HG03460 (cell line): ENCODE results near the gene MPPED2.

Source experiments
- ATAC-seq: cut with Tn5 transposase; IDR thresholded peaks from one replicate; pipeline ENCODE4 v1.9.1; 2021; ENCODE audit not compliant: unreplicated experiment

Gene MPPED2

DNA sequence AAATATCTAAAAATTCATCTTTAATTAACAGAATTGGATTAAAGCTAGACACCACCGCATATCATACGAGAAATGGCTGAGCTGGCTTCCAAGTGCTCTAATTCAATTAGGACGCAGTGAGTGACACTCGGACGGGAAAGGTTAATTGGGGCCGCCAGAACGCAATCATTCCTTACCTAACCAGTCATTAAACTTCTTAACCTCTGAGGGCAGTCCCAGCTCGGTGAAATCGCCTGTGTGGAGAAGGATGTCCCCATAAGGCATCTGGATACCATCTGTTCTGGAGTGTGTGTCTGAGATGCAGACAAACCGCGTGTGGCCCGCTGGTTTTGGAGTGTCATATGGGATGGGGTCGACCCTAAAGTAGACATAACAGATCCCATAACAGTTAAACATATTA is 50.3 kb downstream of the MPPED2 start:
- no peak for ATAC-seq

DNA sequence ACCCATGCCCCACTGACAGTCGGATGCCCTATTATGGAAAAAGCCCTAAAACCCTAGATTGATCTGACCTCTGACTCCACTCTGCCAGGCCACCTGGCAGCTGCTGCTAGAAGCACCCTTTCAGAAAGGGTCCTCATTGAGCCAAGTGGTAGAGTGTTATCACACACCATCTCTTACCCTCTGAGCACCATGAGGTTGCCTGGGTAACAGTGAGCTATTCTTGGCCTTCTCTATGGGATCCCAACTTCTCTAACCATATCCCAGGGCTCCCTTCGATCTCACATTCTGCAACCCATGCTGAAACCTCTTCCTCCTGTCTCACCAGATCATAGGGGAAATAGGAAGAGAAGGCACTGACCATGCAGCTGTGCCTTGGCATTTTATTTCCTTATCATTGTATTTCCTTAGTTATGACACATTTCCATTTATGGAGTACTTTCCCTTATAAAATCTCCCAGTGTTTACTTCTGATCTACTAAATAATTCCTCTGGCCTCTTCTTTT is 52.7 kb downstream of the MPPED2 start:
- no peak for ATAC-seq

DNA sequence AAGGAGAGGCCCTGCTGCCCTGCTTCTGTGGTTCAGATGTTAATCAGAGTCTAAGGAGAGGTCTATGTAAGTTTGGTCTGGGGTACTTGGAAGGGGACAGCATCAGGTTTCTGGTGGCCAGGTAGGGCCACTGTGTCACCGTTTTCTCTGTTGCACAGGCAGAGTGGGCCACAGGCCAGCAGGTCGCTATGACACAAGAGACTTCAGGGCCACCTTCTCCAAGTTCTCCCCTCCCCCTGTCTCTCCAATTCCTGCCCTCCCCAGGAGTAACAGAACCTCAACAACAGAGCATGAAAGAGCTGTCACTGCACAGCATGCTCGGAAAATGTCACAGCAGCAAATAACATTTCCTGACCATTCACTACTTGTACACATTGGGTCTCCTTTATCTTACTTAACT is 58.6 kb downstream of the MPPED2 start:
- ATAC-seq: no peak

DNA sequence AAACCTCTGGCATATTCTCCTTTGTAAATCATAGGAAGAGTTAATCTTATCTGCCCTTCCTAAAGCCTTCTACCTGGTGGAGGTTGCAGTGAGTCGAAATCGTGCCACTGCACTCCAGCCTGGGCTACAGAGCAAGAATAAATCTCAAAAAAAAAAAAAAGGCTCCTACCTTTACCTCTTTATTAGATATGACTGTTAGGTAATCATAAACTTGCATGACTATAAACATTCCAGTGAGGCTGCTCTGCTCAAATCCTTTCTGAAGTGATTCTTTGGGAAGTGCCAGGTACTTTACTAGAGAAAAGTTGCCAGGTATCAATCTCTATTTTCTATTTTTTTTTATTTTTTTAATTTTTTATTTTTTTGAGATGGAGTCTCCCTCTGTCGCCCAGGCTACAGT is 59.6 kb downstream of the MPPED2 start:
- ATAC-seq: no peak

DNA sequence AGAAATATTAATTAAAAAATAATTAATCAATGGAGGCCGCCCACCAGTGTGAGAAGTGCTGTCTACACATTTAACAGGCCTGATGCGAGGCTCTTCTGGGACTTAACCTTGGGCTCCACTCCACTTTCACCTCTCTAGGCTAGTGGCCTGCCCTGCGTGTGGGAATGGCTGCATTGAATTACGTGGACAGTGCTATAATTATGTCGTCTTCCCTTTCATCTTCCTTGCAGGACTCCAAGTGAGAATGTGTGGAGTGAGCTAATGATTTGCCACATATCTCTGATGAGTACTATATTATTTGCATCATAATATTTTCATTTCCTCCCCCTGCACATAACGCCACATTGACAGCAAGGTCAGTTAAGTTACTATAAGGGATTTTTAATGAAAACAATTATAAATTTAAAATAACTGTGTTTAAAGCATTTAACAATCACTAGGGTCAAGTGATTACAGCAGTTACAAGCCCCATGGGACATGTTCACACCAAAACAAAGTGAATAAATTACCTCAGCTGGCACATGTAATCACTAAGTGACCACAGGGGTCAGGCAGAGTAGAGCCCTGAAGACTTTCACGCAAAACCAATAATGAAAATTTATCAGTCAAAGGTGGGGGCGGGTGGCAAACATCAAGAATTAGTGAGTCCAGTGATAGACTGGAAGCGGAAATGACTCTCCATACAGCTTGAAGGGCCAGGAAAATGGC is 63.5 kb downstream of the MPPED2 start:
- ATAC-seq: no peak

DNA sequence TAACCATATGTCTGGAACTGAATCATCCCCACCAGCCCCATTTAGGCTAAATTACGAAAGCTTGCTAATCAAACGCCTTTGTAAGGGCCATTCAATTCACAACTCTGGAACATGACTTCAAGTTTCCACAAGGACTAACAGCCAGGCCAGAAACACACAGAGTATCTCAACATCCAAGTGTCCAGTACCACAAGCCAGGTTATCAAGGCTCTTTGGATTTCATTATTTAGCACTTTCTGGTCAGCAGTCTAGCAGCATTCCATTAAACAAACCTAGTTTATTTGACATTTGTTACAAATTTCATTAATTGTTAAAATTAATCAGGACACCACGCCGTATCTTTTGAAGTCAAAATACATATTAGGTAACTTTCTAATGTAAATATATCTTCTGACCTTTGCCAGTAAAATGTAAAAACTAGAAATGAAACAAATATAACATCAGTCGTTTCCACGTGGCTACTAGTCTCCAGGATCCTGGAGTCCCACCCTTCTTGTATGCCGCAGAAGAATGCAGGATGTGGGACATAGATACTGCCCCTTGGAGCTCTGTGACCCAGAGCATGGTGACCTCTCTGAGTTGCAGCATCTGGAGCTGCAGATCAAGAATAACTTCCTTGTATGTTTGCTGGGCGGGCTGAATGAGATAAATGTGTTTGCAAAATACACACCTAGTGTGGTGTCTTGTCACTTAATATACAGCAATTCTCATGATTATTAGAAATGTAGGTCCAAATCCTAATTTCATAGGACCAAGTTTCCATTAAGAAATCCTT is 64.7 kb downstream of the MPPED2 start:
- ATAC-seq: no peak

DNA sequence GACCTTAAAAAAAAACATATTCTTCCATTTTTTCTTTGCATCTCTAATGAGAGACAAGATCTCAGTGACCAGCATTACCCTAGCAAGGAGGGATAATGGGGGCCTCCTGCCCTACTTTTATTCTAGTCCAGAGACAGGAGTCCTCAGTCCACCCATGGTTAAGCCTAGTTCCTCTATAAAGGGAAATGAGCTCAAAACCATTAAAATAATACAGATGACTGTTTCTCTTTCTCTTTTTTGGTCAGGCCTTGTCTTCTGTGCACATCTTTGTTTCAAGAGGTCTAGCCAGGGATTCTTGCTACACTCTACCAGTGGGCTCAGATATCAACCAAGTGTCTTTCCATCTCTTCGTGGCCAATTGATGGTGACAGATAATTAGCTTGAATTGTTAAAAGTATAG is 73.1 kb downstream of the MPPED2 start:
- no peak for ATAC-seq

DNA sequence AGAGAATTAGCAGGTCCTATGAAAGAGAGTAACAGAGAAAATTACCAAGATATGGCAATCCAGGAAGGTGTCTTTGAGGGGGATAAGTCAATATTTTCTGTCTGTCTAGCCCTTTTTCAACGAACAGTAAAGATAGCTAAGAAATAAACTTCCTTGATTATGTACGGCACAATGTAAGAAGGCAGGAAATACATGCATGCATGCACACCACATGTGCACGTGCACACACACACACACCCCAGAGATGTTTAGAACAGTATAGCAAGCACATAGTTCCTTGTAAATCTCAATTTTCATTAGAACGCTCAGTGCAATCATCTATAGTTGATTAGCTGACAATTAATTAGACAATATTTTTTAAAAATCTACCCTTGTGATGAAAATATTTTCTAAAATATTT is 74.7 kb downstream of the MPPED2 start:
- ATAC-seq: no peak

DNA sequence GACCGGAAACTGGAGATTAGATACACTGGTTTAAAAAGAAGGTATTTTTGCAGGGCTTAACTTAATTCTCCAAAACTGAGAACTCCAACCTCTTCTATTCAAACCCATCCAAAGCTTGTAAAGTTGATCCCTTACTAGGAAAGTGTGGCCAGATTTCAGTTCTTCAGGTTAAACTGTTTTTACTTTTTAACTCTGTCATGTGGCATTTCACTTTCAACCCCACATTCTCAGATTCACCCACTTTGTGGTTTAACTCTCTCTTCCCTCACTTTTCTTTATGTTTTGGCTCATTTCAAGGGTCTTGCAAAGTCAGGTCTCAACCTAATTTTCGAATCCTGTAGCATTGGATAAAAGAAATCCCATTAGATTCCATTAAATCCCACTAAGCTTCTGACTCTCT is 75.4 kb downstream of the MPPED2 start:
- ATAC-seq: no peak

DNA sequence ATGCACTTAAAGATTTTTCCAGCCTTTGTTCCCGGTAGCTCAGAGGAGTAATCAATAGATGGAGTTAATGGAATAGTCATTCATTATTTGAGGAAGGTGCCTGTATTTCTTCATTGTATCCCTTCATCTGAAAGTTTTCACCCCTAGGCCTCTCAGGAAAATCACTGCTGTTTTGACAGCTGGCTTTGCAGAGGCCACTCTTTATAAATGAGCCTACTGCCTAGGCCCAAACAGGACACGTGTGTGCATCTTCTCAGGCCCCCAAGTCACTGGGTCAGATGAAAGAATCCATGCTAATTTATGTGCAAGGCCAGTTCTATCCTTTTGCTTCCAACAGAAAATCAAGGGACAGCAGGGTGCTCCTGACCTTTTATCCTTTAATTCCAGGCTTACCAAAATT is 76.8 kb downstream of the MPPED2 start:
- no peak for ATAC-seq

DNA sequence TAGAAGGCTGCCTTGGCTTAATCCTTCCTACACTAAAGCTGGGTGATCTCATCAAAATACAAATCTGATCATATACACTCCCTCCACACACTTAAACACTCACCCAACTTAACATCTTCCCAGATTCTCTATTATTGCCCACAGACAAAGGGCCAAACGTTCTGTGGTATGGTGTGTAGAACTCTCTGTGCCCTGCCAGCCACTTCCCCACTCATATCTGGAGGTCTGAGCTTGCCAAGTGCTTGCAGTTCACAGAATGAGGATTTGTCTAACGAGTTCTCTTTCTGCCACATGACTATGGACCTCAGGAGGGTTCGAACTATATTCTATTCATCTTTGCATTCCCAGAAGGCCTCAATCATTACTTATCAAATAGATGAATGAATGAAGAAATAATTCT is 77.6 kb downstream of the MPPED2 start:
- no peak for ATAC-seq

DNA sequence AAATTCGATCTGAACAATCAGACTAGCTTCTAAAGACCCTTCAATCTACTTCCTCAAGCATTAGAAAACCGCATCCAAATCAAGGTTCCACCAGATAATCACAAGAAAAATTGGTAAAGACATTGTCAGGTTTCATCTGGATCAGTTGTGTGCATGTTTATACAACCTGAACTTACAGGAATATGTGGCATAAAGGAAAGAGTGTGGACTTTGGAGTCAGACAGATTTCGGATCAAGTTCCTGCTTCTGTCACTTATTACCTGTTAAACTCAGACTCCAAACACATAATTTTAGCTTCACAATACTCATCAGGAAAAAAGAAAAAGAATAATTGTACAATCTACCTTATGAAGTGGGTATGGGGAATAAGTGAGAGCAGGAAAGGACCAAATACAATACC is 80.5 kb downstream of the MPPED2 start:
- no peak for ATAC-seq

DNA sequence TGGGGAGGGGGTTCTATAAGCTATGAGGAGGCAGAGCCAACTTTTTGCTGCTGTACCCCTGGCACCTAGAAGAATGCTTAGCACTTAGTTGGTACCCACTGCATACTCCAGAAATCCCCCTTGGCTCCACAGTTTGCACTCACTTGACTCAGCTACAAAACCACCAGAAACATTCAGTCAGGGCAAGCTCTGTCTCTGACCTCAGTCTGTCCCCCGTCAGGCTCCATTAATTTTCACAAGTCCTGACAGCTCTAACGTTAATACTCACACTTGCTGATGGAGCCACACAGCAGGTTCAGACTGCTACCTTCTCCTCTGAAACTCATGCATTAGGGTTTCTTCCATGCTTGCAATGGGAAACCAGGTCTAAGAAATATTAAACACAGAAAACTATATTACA is 81.7 kb downstream of the MPPED2 start:
- no peak for ATAC-seq

DNA sequence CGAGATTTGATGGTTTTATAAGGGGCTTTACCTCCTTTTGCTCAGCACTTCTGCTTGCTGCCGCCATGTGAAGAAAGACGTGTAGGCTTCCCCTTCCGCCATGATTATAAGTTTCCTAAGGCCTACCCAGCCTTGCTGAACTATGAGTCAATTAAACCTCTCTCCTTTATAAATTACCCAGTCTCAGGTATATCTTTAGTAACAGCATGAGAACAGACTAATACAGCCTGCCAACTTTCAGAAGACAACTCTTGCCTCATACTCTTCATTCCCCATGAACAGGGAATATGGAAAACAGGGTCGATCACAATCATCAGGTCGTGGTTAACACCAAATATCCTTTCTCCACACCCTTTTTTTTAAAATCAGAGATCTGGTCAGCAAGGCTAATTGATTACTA is 83.0 kb downstream of the MPPED2 start:
- no peak for ATAC-seq

DNA sequence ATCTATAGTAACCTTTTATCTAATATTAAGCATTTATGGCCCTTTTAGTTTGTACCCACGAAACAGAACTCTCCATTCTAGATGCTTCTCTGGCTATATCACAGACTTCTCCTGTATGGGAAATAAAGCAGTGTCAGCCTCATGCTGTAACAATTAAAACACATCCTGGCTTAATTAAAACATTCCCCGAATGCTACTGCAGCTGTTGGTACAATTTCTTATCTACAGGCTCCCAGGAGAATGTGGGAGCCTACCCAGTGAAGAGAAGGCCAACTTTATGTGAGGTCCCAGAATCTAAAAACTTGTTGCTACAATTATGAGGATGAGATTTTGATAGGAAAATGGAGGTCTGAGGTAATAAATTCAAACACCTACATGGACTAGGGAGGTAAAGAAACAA is 83.8 kb downstream of the MPPED2 start:
- no peak for ATAC-seq

DNA sequence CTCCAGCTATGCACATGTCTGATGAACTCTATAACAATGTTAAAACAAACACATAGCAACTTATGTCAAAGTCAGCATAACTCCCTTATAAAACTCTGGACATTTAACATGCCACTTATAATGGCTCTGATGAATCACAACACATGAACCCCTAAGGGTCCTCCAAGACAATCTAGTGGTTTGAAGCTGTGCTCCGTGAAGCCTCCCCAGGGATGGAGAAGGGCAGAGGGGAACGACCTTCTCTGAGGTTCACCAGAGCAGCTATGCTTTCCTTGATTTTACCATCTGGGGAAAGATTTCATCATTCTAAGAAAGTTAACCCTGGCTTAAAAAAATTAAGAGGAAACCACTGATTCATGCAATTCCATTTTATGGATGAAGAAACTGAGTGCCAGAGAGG is 84.4 kb downstream of the MPPED2 start:
- ATAC-seq: no peak

DNA sequence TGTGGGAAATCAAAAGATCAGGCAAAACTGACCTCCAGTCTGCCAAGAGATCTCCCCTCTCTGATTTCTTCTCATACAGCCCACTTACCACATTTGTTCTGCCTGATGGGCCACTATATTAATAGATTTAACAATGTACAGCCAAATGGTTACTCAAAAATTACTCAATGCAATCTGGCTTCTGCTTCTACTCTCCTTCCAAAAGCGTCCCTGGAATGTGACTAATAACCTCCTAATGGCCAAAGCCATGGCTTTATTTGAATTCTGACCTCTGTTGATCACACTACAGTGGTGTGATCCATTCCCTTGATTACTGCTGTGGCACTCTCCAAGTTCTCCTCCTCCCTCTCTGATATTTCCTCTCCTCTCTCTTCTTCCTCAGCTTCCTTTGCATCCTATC is 86.2 kb downstream of the MPPED2 start:
- no peak for ATAC-seq

DNA sequence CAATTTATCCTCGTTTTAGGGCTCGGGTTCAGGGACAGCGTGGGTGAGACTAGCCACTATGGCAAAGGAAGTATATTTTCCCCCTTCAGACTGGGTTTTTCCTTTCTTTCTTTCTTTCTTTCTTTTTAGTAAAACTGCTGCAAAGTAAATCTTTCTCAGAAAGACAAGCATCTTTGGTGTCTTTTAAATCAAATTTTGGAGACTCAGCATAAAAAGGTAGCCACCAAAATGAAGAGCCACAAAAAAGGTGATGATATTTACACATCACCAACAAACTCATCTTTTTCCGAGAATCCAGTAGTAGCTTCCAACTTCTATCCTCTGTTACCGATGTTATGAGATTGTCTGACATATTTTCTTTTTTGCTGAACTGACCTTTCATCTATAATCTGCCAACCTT is 88.6 kb downstream of the MPPED2 start:
- no peak for ATAC-seq

DNA sequence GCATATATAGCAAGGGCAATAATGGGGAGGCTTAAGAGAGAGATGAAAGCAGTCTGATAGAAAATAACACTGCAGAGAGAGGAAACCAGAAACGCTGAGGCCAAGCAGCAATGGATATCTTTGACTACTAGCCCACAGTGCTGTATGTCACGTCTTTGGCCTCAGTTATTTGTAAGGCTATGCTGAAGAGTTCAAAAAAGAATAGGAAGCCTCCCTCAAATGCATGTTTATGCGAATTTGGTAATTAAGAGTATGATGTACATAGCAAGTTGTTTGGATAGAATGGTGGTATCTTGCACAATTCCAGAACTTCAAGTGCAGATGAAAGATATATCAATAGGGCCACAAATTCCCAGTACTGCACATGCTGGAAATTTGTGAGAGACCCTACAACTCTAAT is 89.2 kb downstream of the MPPED2 start:
- ATAC-seq: no peak

DNA sequence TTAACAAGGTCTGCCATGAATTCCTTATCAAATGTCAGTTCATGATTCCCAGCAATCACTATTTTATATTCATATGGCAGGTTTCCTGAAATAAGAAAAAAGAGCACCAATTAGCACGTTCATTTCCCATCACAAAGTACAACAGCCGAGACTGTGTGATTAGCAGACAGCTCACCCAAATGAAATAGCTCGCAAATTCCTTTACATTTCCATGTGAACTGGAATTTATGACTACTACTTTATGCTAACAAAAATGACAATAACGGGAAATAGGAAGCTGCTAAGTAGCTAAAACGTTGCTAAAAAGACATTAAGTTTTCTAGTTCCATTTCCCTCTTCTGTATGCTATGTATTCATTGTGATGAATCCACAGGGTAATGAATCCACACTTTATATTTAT is 90.7 kb downstream of the MPPED2 start:
- no peak for ATAC-seq

DNA sequence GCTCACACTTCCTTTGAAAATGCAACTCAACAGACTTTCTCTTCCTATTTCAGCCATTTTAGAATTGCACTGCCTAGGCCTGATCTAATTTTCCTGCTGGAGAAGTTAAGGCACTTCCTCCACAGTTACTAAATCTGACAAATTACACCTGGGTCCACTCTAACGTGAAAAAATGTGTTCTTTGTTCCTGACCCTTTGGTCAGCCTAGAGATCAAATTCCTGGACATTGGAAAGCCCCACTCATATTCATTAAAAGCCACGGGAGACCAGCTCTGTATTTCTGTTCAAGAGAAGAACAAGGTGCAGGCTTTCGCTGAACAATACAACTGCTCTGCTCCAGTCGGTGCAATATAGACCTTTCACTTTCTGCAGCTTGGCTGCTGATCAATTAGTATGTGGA is 96.6 kb downstream of the MPPED2 start:
- ATAC-seq: no peak

DNA sequence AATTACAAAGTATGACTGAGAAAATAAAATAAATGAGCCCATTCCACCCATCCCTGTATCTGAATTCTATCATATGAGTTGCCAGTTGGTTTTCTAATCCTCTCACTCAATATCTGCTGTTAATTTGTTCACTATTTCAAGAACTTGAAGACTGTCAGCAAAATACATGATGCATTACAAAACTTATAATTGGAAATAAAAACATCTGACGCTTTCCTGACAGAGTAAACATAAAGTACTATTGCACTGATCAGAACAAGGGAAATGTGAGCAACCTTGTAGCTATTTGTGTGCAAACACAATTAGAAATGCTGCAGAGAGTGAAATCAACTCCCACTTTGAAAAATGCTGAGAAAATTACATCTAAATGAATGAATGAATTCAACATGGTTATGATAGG is 97.1 kb downstream of the MPPED2 start:
- ATAC-seq: no peak
